Measurements from ENCODE around the gene CEACAM3.

Gene CEACAM3

DNA sequence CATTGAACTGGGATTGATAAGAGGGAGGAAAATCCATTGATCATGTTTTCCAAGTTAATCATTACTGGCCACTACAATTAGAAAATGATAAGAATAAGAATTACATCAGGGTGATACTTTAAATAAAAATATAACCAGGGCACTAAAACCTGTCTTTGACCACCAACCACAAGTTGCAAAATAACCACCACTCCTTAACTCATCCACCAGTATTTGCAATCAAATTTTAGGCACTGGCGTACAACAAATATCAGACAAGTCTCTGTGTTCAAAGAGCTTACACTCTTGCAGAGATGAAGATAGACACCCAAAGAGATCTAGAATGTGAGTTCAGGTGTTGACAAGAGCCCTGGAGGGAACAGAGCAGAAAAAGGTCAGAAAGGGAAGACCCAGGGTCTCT, 514 bp downstream of the CEACAM3 start:
- Histone ChIP-seq H3K36me3 (replicated peaks in 1 of 2; ENCODE audit: control insufficient read depth in 2 of 2, insufficient read depth in 2 of 2, low read length in 2 of 2) (no peaks in the 10 kb centered on the region), H3K4me1 (ENCODE audit: control insufficient read depth in 2 of 2, insufficient read depth in 1 of 2, low read depth in 1 of 2, low read length in 2 of 2) (peaks cover 0 to under 1% of the 10 kb centered on the region in 2 donors), H4K91ac (ENCODE audit: low read depth, low read length, poor library complexity) (no peak overlapping the region), H3K18ac (ENCODE audit: low read length) (no peak overlapping the region), H3K23ac (ENCODE audit: low read depth, low read length, poor library complexity) (no peak overlapping the region), H2BK5ac (ENCODE audit: low read length) (no peak overlapping the region), H3K27ac (replicated peaks; ENCODE audit: low read length) (no peak overlapping the region), H3K4me3 (ENCODE audit: low read length in 2 of 2) (no peak overlapping the region), H3K9ac (ENCODE audit: low read depth, low read length, poor library complexity) (no peak overlapping the region), H2BK12ac (ENCODE audit: low read length) (no peak overlapping the region), H3K14ac (ENCODE audit: low read length) (no peak overlapping the region), H3K4me2 (ENCODE audit: insufficient read depth, low read length, poor library complexity, severe bottlenecking) (no peak overlapping the region), H3K27me3 (ENCODE audit: control insufficient read depth in 3 of 3, insufficient read depth in 3 of 3, low read depth in 1 of 3, low read length in 3 of 3) (peaks cover 0 to 24% (median 0%) of the 10 kb centered on the region in 3 experiments), H3K9me3 (replicated peaks in 1 of 2; ENCODE audit: control insufficient read depth in 2 of 2, insufficient read depth in 1 of 2, low read depth in 1 of 2, low read length in 2 of 2) (peaks cover 0 to 1% of the 10 kb centered on the region in 2 donors), H2BK15ac (ENCODE audit: low read length) (no peak overlapping the region), H2AK5ac (ENCODE audit: low read depth, low read length) (no peak overlapping the region), H3K79me1 (ENCODE audit: low read depth, low read length) (no peaks in the 10 kb centered on the region), H2AFZ (ENCODE audit: low read length) (no peak overlapping the region), H4K8ac (ENCODE audit: low read depth, low read length) (no peak overlapping the region), H2BK120ac (ENCODE audit: low read depth, low read length) (no peak overlapping the region), H3K4ac (ENCODE audit: low read length) (no peak overlapping the region)
- DNase-seq (ENCODE audit: low spot score), result no peak
- WGBS, 2 donors (ENCODE audit: extremely low coverage in 2 of 2, insufficient read length in 2 of 2, insufficient replicate concordance in 1 of 2), result no CpG with 5 or more reads among the region's 1 CpG

GRCh38 chr19:41799444-41800000, 3.1 kb downstream of the CEACAM3 start:
- H3K4me3 ChIP-seq (ENCODE audit: low read length in 2 of 2), result no peak overlapping the region
- no peak overlapping the region for H3K4ac ChIP-seq (ENCODE audit: low read length)
- H3K9ac ChIP-seq (ENCODE audit: low read depth, low read length, poor library complexity), result no peak overlapping the region
- H3K36me3 ChIP-seq (replicated peaks in 1 of 2; ENCODE audit: control insufficient read depth in 2 of 2, insufficient read depth in 2 of 2, low read length in 2 of 2), result no peaks in the 10 kb centered on the region
- no peak overlapping the region for H3K4me2 ChIP-seq (ENCODE audit: insufficient read depth, low read length, poor library complexity, severe bottlenecking)
- H3K18ac ChIP-seq (ENCODE audit: low read length), result no peak overlapping the region
- no peak overlapping the region for H2BK5ac ChIP-seq (ENCODE audit: low read length)
- WGBS, 2 donors (ENCODE audit: extremely low coverage in 2 of 2, insufficient read length in 2 of 2, insufficient replicate concordance in 1 of 2), result no CpG with 5 or more reads among the region's 9 CpGs
- no peaks in the 10 kb centered on the region for H3K79me1 ChIP-seq (ENCODE audit: low read depth, low read length)
- no peak for DNase-seq (ENCODE audit: low spot score)
- H2BK120ac ChIP-seq (ENCODE audit: low read depth, low read length), result no peak overlapping the region
- H3K23ac ChIP-seq (ENCODE audit: low read depth, low read length, poor library complexity), result no peak overlapping the region
- no peak overlapping the region for H2BK12ac ChIP-seq (ENCODE audit: low read length)
- no peak overlapping the region for H3K14ac ChIP-seq (ENCODE audit: low read length)
- peaks cover 0 to 25% (median 0%) of the 10 kb centered on the region in 3 experiments for H3K27me3 ChIP-seq (ENCODE audit: control insufficient read depth in 3 of 3, insufficient read depth in 3 of 3, low read depth in 1 of 3, low read length in 3 of 3)
- peaks cover 0 to 5% of the 10 kb centered on the region in 2 donors for H3K4me1 ChIP-seq (ENCODE audit: control insufficient read depth in 2 of 2, insufficient read depth in 1 of 2, low read depth in 1 of 2, low read length in 2 of 2)
- H4K91ac ChIP-seq (ENCODE audit: low read depth, low read length, poor library complexity), result no peak overlapping the region
- peaks cover 0 to 1% of the 10 kb centered on the region in 2 donors for H3K9me3 ChIP-seq (replicated peaks in 1 of 2; ENCODE audit: control insufficient read depth in 2 of 2, insufficient read depth in 1 of 2, low read depth in 1 of 2, low read length in 2 of 2)
- no peak overlapping the region for H2BK15ac ChIP-seq (ENCODE audit: low read length)
- H4K8ac ChIP-seq (ENCODE audit: low read depth, low read length), result no peak overlapping the region
- no peak overlapping the region for H2AFZ ChIP-seq (ENCODE audit: low read length)
- H2AK5ac ChIP-seq (ENCODE audit: low read depth, low read length), result no peak overlapping the region
- H3K27ac ChIP-seq (replicated peaks; ENCODE audit: low read length), result no peak overlapping the region

DNA sequence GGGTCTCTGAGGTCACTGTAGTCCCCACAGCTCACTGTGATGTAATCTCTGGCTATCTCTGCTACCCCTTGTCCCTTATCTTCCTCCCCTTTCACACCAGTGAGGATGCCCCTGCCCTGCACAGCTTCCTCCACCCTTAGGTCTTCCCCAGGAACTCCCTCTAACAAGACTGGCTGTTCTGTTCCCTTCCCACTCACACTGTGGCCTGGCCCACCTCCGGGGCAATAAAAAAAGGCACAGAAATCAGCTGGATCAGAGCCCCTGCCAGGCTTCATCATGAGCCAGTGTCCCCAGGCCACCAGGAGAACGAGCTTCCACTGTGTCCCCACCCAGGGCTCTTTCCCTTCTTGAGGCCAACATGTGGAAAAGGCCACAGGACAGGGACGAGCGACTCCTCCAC, 4.6 kb downstream of the CEACAM3 start:
- no peaks in the 10 kb centered on the region for H3K36me3 ChIP-seq (replicated peaks in 1 of 2; ENCODE audit: control insufficient read depth in 2 of 2, insufficient read depth in 2 of 2, low read length in 2 of 2)
- H2BK12ac ChIP-seq (ENCODE audit: low read length), result no peak overlapping the region
- no peak overlapping the region for H3K27ac ChIP-seq (replicated peaks; ENCODE audit: low read length)
- H3K23ac ChIP-seq (ENCODE audit: low read depth, low read length, poor library complexity), result no peak overlapping the region
- no peak overlapping the region for H2BK15ac ChIP-seq (ENCODE audit: low read length)
- H2BK5ac ChIP-seq (ENCODE audit: low read length), result no peak overlapping the region
- DNase-seq (ENCODE audit: low spot score), result no peak
- no peak overlapping the region for H2AFZ ChIP-seq (ENCODE audit: low read length)
- no peak overlapping the region for H3K4me2 ChIP-seq (ENCODE audit: insufficient read depth, low read length, poor library complexity, severe bottlenecking)
- no peak overlapping the region for H3K18ac ChIP-seq (ENCODE audit: low read length)
- no peak overlapping the region for H3K14ac ChIP-seq (ENCODE audit: low read length)
- H3K9me3 ChIP-seq (replicated peaks in 1 of 2; ENCODE audit: control insufficient read depth in 2 of 2, insufficient read depth in 1 of 2, low read depth in 1 of 2, low read length in 2 of 2), result peaks cover 0 to 1% of the 10 kb centered on the region in 2 donors
- no peak overlapping the region for H3K4me3 ChIP-seq (ENCODE audit: low read length in 2 of 2)
- no peak overlapping the region for H3K9ac ChIP-seq (ENCODE audit: low read depth, low read length, poor library complexity)
- peaks cover 0 to 25% (median 0%) of the 10 kb centered on the region in 3 experiments for H3K27me3 ChIP-seq (ENCODE audit: control insufficient read depth in 3 of 3, insufficient read depth in 3 of 3, low read depth in 1 of 3, low read length in 3 of 3)
- no CpG with 5 or more reads among the region's 4 CpGs for WGBS, 2 donors (ENCODE audit: extremely low coverage in 2 of 2, insufficient read length in 2 of 2, insufficient replicate concordance in 1 of 2)
- no peak overlapping the region for H4K8ac ChIP-seq (ENCODE audit: low read depth, low read length)
- no peak overlapping the region for H3K4ac ChIP-seq (ENCODE audit: low read length)
- H2AK5ac ChIP-seq (ENCODE audit: low read depth, low read length), result no peak overlapping the region
- peaks cover 0 to 5% of the 10 kb centered on the region in 2 donors for H3K4me1 ChIP-seq (ENCODE audit: control insufficient read depth in 2 of 2, insufficient read depth in 1 of 2, low read depth in 1 of 2, low read length in 2 of 2)
- no peaks in the 10 kb centered on the region for H3K79me1 ChIP-seq (ENCODE audit: low read depth, low read length)
- no peak overlapping the region for H4K91ac ChIP-seq (ENCODE audit: low read depth, low read length, poor library complexity)
- H2BK120ac ChIP-seq (ENCODE audit: low read depth, low read length), result no peak overlapping the region

- Histone ChIP-seq H3K36me3 (replicated peaks in 1 of 2; ENCODE audit: control insufficient read depth in 2 of 2, insufficient read depth in 2 of 2, low read length in 2 of 2) (no peaks in the 10 kb centered on the region), H2BK120ac (ENCODE audit: low read depth, low read length) (no peak overlapping the region), H4K8ac (ENCODE audit: low read depth, low read length) (no peak overlapping the region), H3K27me3 (ENCODE audit: control insufficient read depth in 3 of 3, insufficient read depth in 3 of 3, low read depth in 1 of 3, low read length in 3 of 3) (peaks cover 0 to 24% (median 1%) of the 10 kb centered on the region in 3 experiments), H3K4ac (ENCODE audit: low read length) (no peak overlapping the region), H4K91ac (ENCODE audit: low read depth, low read length, poor library complexity) (no peak overlapping the region), H3K4me3 (ENCODE audit: low read length in 2 of 2) (no peak overlapping the region), H3K9ac (ENCODE audit: low read depth, low read length, poor library complexity) (no peak overlapping the region), H2AFZ (ENCODE audit: low read length) (no peak overlapping the region), H3K18ac (ENCODE audit: low read length) (no peak overlapping the region), H3K4me2 (ENCODE audit: insufficient read depth, low read length, poor library complexity, severe bottlenecking) (no peak overlapping the region), H3K23ac (ENCODE audit: low read depth, low read length, poor library complexity) (no peak overlapping the region), H3K9me3 (replicated peaks in 1 of 2; ENCODE audit: control insufficient read depth in 2 of 2, insufficient read depth in 1 of 2, low read depth in 1 of 2, low read length in 2 of 2) (peaks cover 0 to 1% of the 10 kb centered on the region in 2 donors), H3K14ac (ENCODE audit: low read length) (no peak overlapping the region), H3K4me1 (ENCODE audit: control insufficient read depth in 2 of 2, insufficient read depth in 1 of 2, low read depth in 1 of 2, low read length in 2 of 2) (peaks cover 0 to 5% of the 10 kb centered on the region in 2 donors), H2AK5ac (ENCODE audit: low read depth, low read length) (no peak overlapping the region), H3K27ac (replicated peaks; ENCODE audit: low read length) (peak overlapping the region; percentile 32), H2BK15ac (ENCODE audit: low read length) (no peak overlapping the region), H2BK12ac (ENCODE audit: low read length) (no peak overlapping the region), H3K79me1 (ENCODE audit: low read depth, low read length) (no peaks in the 10 kb centered on the region), H2BK5ac (ENCODE audit: low read length) (no peak overlapping the region)
- DNase-seq (ENCODE audit: low spot score), result no peak
- no CpG with 5 or more reads among the region's 2 CpGs for WGBS, 2 donors (ENCODE audit: extremely low coverage in 2 of 2, insufficient read length in 2 of 2, insufficient replicate concordance in 1 of 2)
Measured at GRCh38 chr19:41801792-41802211, 5.4 kb downstream of the CEACAM3 start.
